Peyer's patch (tissue), 4 donors: Measurements from ENCODE around the gene FAM83F. TPM values are rescaled to one million over a fixed set of nuclear protein-coding genes. Genes with fewer than 3 reads are reported as not detected.

ENCODE experiments used
- DNase-seq, 3 donors: peaks; one replicate each; pipeline ENCODE4 v3.0.0-alpha.2; 2017 to 2019
- H3K27ac ChIP-seq, 4 donors: fragments of 200-600 bp; sonication (generic); one replicate each; pipeline ENCODE4 v1.5.1; 2016 to 2019
- H3K27me3 ChIP-seq, 2 donors: fragments of 200-600 bp; sonication (generic); one replicate each; pipeline ENCODE4 v1.5.1; 2019
- H3K36me3 ChIP-seq, 3 donors: fragments of 200-600 bp; sonication (generic); one replicate each; pipeline ENCODE4 v1.5.1; 2016 to 2019
- H3K4me1 ChIP-seq, 4 donors: fragments of 200-600 bp; sonication (generic); one replicate each; pipeline ENCODE4 v1.5.1; 2016 to 2019
- H3K4me3 ChIP-seq, 4 donors: fragments of 200-600 bp; sonication (generic); 1 replicate in 3 of 4; 2 replicates in 1 of 4; pipeline ENCODE4 v1.5.1; 2016 to 2019; ENCODE audit warnings: mild to moderate bottlenecking in 1 of 4
- H3K9me3 ChIP-seq, 4 donors: fragments of 200-600 bp; sonication (generic); one replicate each; pipeline ENCODE4 v1.5.1; 2016 to 2019; ENCODE audit warnings: mild to moderate bottlenecking in 1 of 4
- CTCF ChIP-seq, 6 experiments: fragments of 450-650 bp in 4 of 6; fragments of 200-600 bp in 2 of 6; sonication (generic) in 1 of 6; IDR thresholded peaks; one replicate each; pipeline ENCODE4 v1.5.1; 2017 to 2019; ENCODE audit warnings: antibody characterized with exemption in 6 of 6, mild to moderate bottlenecking in 3 of 6, moderate library complexity in 1 of 6
- POLR2A ChIP-seq, 2 donors: fragments of 450-650 bp; IDR thresholded peaks; one replicate each; pipeline ENCODE4 v1.5.1; 2017; ENCODE audit warnings: antibody characterized with exemption in 2 of 2, mild to moderate bottlenecking in 2 of 2, moderate library complexity in 2 of 2
- total RNA-seq, 4 donors: library from RNA; depleted of rRNA; stranded (reverse); fragments of >200 nt; gene quantifications; one replicate each; pipeline ENCODE4 v1.1.0, GENCODE V29; 2016

FAM83F gene
- total RNA-seq, 4 donors from 2014 or later = 9.9 to 66.0 (median 51.1) TPM

DNA sequence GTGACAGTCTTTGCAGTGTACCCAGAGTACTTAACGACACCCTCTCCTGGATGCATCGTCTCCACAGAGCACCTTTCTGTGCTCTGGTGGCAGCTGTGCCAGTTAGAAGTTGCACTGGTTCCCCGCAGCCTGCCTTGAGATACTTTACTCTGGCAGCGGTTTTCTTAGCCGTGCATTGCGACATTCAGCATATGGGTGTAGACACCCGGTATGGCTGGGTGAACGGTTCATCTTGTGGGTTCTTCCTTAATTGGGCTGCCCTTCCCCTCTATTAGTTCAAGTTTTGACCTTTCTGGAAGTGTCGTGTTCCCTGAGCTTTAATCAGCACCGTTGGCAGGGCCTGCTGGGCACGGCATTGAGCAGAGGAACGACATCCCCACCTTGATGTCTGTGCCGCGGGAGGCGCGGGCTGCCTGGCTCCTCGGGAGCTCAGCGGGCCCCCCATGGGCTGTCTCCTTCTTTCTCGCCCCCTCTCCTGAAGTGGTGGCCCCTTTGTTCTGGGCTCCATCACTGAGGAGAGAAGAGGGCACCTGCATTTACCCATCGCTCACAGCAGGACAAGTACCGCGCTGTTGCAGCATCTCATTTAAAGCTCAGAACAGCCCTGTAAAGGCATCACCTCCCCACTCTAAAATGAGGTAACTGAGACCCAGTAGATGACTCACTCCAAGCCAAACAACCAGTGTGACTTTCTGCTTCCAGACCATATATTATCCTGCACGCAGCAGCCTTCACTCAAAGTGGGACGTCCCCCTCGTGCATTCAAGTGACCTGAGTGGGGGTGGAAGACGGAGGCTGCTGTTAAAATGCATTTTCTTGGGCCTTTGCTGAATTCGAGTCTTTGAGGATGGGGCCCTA lies 13.3 kb downstream of the FAM83F start:
- peak in 1 of 3 donors; percentile 27 for DNase-seq
- Histone ChIP-seq H3K4me1 (peaks cover 0 to 23% (median 4%) of the 10 kb centered on the region in 4 donors), H3K9me3 (no peaks in the 10 kb centered on the region), H3K27me3 (no peaks in the 10 kb centered on the region), H3K36me3 (no peaks in the 10 kb centered on the region), H3K27ac (no peak overlapping the region), H3K4me3 (no peak overlapping the region)
- TF ChIP-seq POLR2A (IDR thresholded peaks at IDR 0.05) (no peak), CTCF (IDR thresholded peaks at IDR 0.05) (no peak)

DNA sequence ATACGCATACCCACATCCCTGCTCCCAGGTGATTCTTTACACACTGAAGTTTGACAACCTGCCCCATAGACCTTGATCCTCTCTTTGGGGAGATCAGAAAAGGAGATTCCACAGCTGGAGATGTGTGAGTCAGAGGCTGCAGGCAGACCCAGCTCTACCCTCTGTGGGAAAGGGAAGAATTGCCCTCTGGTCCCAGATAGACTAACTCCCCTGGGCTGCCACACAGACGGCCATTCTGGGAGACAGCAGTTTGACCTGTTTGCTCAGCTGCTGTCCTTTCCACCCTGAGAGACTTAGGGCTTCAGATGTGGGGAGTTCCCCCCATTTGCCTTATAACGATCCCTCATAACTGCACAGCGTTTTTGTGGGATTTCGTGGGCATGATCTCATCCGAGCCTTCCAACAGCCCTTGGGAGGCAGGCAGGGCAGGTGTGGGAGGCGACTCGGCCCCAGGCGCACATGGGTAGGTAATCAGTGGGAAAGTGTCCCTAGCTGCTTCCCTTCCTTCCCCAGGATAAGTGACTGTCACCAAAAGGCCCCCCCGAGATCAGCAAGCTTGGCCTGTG lies 14.1 kb downstream of the FAM83F start:
- Histone ChIP-seq H3K4me3 (no peak overlapping the region), H3K27ac (peak overlapping the region in 2 of 4 donors; percentile 37 to 69), H3K36me3 (no peaks in the 10 kb centered on the region), H3K4me1 (peaks cover 0 to 23% (median 4%) of the 10 kb centered on the region in 4 donors), H3K9me3 (no peaks in the 10 kb centered on the region), H3K27me3 (no peaks in the 10 kb centered on the region)
- DNase-seq = no peak
- TF ChIP-seq CTCF (IDR thresholded peaks at IDR 0.05) = no peak
- no peak for TF ChIP-seq POLR2A (IDR thresholded peaks at IDR 0.05)

DNA sequence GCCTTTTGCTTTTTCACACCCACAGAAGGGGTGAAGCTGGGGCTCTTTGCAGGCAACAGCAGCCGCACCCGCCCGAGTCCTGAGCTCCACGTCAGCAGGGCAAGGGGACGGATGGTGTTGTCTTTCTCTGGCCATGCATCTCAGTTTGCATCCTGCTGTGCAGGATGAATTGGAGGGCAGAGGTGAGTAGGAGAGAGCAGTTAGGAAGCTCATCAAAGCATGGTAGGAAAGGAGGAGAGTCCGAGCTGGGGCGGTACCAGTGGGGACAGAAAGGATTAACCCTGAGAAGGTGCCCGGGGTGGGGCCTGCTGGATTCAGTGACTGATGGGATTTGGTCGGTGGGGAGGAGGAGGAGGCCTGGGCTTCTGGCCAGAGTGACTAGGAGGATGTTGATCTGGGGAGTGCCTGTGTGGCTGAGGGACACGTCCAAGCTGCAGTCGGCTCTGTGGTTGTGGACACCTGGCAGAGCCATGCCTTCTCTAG lies 14.6 kb downstream of the FAM83F start:
- Histone ChIP-seq H3K36me3 (no peaks in the 10 kb centered on the region), H3K4me3 (no peak overlapping the region), H3K4me1 (peaks cover 0 to 23% (median 4%) of the 10 kb centered on the region in 4 donors), H3K27ac (peak overlapping the region in 2 of 4 donors; percentile 67 to 69), H3K9me3 (no peaks in the 10 kb centered on the region), H3K27me3 (no peaks in the 10 kb centered on the region)
- TF ChIP-seq CTCF (IDR thresholded peaks at IDR 0.05) = no peak
- no peak for TF ChIP-seq POLR2A (IDR thresholded peaks at IDR 0.05)
- peak in 2 of 3 donors; percentile 54 to 67 for DNase-seq

DNA sequence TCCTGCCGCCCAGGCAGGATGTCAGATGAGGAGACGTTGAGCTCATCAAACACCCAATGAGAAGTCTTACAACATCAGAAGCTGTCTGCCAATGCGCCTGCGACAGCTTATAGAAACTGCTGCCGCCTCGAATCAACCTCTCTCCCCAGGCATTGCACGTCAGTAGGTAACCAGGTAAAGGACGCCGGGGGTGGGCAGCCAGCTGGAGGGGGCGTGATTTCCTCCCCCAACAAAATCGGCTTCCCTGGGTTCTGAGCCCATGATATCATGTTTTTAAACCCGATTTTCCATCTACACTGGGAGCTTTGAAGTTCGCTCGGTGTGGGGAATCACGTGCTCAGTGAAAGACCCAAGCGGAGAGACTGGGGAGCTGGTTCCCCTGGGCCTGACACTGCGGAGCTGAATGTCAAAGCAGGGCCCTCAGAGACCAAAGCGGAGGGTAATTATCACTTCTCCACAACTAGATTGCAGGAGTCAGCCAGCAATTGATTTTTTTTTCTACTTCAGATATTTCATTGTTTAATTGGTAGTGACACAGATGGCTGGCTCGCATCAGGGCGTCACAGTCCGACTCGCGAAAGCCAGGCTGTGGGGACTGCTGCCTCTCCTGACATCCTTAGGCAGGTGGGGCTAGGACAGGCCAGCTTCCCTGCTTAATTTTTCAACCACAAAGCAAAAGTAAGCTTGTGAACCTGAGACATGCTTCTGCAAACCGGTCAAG lies 15.4 kb downstream of the FAM83F start:
- peak in 1 of 3 donors; percentile 49 for DNase-seq
- no peaks in the 10 kb centered on the region for H3K27me3 ChIP-seq
- no peak overlapping the region for H3K4me3 ChIP-seq
- no peak for TF ChIP-seq POLR2A (IDR thresholded peaks at IDR 0.05)
- TF ChIP-seq CTCF (IDR thresholded peaks at IDR 0.05) = no peak
- H3K36me3 ChIP-seq = no peaks in the 10 kb centered on the region
- peaks cover 0 to 25% (median 4%) of the 10 kb centered on the region in 4 donors for H3K4me1 ChIP-seq
- H3K27ac ChIP-seq = peak overlapping the region in 2 of 4 donors; percentile 67 to 69
- no peaks in the 10 kb centered on the region for H3K9me3 ChIP-seq

DNA sequence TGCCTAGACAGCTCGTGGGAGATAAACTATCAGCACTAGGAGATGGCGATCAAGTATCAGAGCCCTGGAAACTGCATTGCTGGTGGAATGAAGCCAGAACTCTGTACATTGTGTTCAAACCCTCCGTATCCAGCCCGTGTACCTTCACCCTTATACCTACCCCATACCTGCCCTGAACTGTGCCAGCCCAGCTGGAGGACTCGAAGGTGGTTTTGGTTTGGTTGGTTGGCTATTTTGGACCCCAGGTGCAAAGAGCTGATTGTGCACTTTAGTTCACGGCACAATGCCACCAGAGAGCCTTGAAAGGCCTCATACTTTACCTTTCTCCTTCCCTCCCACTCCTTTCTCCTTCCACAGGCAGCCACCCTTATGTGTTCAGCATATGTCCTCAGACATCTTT lies 16.0 kb downstream of the FAM83F start:
- Histone ChIP-seq H3K9me3 (no peaks in the 10 kb centered on the region), H3K27me3 (no peaks in the 10 kb centered on the region), H3K27ac (peak overlapping the region in 2 of 4 donors; percentile 67 to 69), H3K36me3 (no peaks in the 10 kb centered on the region), H3K4me1 (peaks cover 0 to 31% (median 4%) of the 10 kb centered on the region in 4 donors), H3K4me3 (no peak overlapping the region)
- no peak for TF ChIP-seq POLR2A (IDR thresholded peaks at IDR 0.05)
- TF ChIP-seq CTCF (IDR thresholded peaks at IDR 0.05) = no peak
- peak in 1 of 3 donors; percentile 58 for DNase-seq
